Esophagus muscularis mucosa (tissue), 4 donors: Measurements from ENCODE around the gene P2RX5. TPM values are rescaled to one million over a fixed set of nuclear protein-coding genes. Genes with fewer than 3 reads are reported as not detected.

Experiments used
- DNase-seq: peaks from one replicate; pipeline ENCODE4 v3.0.0-alpha.2; 2017; ENCODE audit errors: extremely low spot score
- H3K27ac ChIP-seq, 4 donors: fragments of 200-600 bp; sonication (generic); replicated peaks in 1 of 4; 1 replicate in 3 of 4; 2 replicates in 1 of 4; pipeline ENCODE4 v1.5.1; 2016 to 2019; ENCODE audit warnings: mild to moderate bottlenecking in 1 of 4
- H3K27me3 ChIP-seq, 4 donors: fragments of 200-600 bp; sonication (generic); one replicate each; pipeline versions ENCODE4 v1.5.1 to v1.6.0; 2016 to 2019
- H3K36me3 ChIP-seq, 4 donors: fragments of 200-600 bp; sonication (generic); one replicate each; pipeline ENCODE4 v1.5.1; 2016 to 2019
- H3K4me1 ChIP-seq, 4 donors: fragments of 200-600 bp; sonication (generic); one replicate each; pipeline ENCODE4 v1.5.1; 2016 to 2019
- H3K4me3 ChIP-seq, 4 donors: fragments of 200-600 bp; sonication (generic); 1 replicate in 2 of 4; 2 replicates in 2 of 4; pipeline ENCODE4 v1.5.1; 2016 to 2019; ENCODE audit warnings: mild to moderate bottlenecking in 4 of 4, moderate library complexity in 1 of 4
- H3K9me3 ChIP-seq, 4 donors: fragments of 200-600 bp; sonication (generic); 1 replicate in 3 of 4; 2 replicates in 1 of 4; pipeline ENCODE4 v1.5.1; 2016 to 2019
- CTCF ChIP-seq, 3 experiments: fragments of 200-600 bp in 2 of 3; fragments of 450-650 bp in 1 of 3; sonication (generic) in 2 of 3; IDR thresholded peaks; one replicate each; pipeline ENCODE4 v1.5.1; 2017 to 2019; ENCODE audit warnings: antibody characterized with exemption in 3 of 3, mild to moderate bottlenecking in 2 of 3, moderate library complexity in 1 of 3
- EP300 ChIP-seq: sonication (generic); formaldehyde crosslinking; IDR thresholded peaks from one replicate; pipeline ENCODE4 v1.6.1; 2017; ENCODE audit warnings: antibody characterized with exemption
- POLR2A ChIP-seq: fragments of 450-650 bp; IDR thresholded peaks from one replicate; pipeline ENCODE4 v1.6.1; 2017; ENCODE audit warnings: antibody characterized with exemption, moderate library complexity, mild to moderate bottlenecking, low read depth
- POLR2AphosphoS5 ChIP-seq, 2 donors: sonication (generic); formaldehyde crosslinking; IDR thresholded peaks; one replicate each; pipeline ENCODE4 v1.6.1; 2017; ENCODE audit warnings: antibody characterized with exemption in 2 of 2
- WGBS: methylation state at CpG from one replicate; pipeline ENCODE4 v1.1.5; 2018; 5-methylcytosine and 5-hydroxymethylcytosine counted together
- intact Hi-C: fragments of 100-400 bp; cut with DNase I; formaldehyde crosslinking; loops from one replicate; pipeline ENCODE4 v1.15.1; 2023
- total RNA-seq, 4 donors: library from RNA; depleted of rRNA; stranded (reverse); fragments of >200 nt; gene quantifications; one replicate each; pipeline versions ENCODE4 v1.1.0 to v1.2.1, GENCODE V29; 2016

The P2RX5 gene
- total RNA-seq, 4 donors from 2014 or later: 0.19 to 1.5 (median 1.0) TPM

GRCh38 chr17:3635474-3636153 is 60.3 kb downstream of the P2RX5 start:
- Histone ChIP-seq H3K9me3 (no peaks in the 10 kb centered on the region), H3K4me3 (peak overlapping the region; percentile 65 to 99 (median 94)), H3K36me3 (peaks cover 0 to 29% (median 9%) of the 10 kb centered on the region in 4 donors), H3K27me3 (no peaks in the 10 kb centered on the region), H3K4me1 (peaks cover 33 to 45% (median 38%) of the 10 kb centered on the region in 4 donors), H3K27ac (peak overlapping the region; percentile 89 to 95 (median 90))
- WGBS: 0% methylated on average over 1 of the region's 38 CpGs
- TF ChIP-seq EP300 (no peak), CTCF (IDR thresholded peaks at IDR 0.05) (no peak), POLR2AphosphoS5 (IDR thresholded peaks at IDR 0.05) (no peak), POLR2A (no peak)
- DNase-seq: no peak
- intact Hi-C loops: loop anchor here (2.0 kb wide), 1 partner anchor 33 kb away; the partner anchor contains the start of genes EMC6 and TAX1BP3

GRCh38 chr17:3632287-3632686 is 63.7 kb downstream of the P2RX5 start:
- no peaks in the 10 kb centered on the region for H3K9me3 ChIP-seq
- H3K27me3 ChIP-seq: no peaks in the 10 kb centered on the region
- 95% methylated on average over 7 of the region's 7 CpGs for WGBS
- H3K4me3 ChIP-seq: no peak overlapping the region
- peaks cover 4 to 49% (median 37%) of the 10 kb centered on the region in 4 donors for H3K36me3 ChIP-seq
- TF ChIP-seq CTCF (IDR thresholded peaks at IDR 0.05) (no peak), POLR2AphosphoS5 (IDR thresholded peaks at IDR 0.05) (no peak), EP300 (no peak)
- H3K27ac ChIP-seq: no peak overlapping the region
- DNase-seq: no peak
- intact Hi-C loops: no loop called here
- H3K4me1 ChIP-seq: peaks cover 23 to 36% (median 27%) of the 10 kb centered on the region in 4 donors

DNA sequence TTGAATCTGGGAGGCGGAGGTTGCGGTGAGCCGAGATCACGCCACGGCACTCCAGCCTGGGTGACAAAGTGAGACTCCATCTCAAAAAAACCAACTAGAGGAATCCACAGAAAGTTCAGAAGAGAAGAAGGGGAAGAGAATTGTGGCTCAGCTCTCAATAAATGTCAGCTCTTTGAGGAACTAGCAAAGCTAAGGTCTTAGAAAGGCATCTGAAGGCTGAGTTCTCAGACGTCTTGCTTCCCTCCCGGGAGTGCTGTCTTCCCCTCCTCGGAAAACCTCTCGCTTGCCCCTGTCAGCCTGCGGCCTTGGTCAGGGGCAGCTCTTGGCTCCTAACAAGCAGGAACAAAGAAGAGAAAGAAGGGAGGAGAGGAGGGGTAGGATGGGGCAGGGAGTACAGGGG is 65.2 kb downstream of the P2RX5 start:
- H3K4me1 ChIP-seq: peaks cover 17 to 30% (median 23%) of the 10 kb centered on the region in 4 donors
- intact Hi-C loops: no loop called here

DNA sequence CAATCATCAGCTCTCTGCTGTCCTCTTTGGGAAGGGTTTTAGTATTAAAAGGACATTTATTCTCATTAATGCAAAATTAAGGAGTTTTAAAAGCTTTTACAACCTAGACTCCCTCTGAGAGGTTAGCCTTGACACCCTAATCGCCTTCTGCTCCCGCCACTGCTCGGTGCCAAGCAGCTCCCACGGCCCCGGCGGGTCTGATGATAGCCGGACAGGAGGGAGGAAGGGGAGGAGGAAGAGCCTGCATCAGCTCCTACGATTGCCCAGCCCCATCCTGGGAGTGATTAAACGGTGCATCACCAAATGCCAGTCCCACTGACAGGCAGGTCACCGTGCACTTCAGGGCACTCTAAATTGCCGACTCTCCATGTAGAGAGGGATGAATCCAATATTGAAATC is 68.2 kb downstream of the P2RX5 start:
- H3K4me3 ChIP-seq: no peak overlapping the region
- no peak for DNase-seq
- H3K27me3 ChIP-seq: no peaks in the 10 kb centered on the region
- no peak overlapping the region for H3K27ac ChIP-seq
- no peaks in the 10 kb centered on the region for H3K9me3 ChIP-seq
- intact Hi-C loops: no loop called here
- WGBS: 84% methylated on average over 11 of the region's 11 CpGs
- H3K36me3 ChIP-seq: peaks cover 22 to 92% (median 77%) of the 10 kb centered on the region in 4 donors
- TF ChIP-seq EP300: no peak
- no peak for TF ChIP-seq CTCF (IDR thresholded peaks at IDR 0.05)
- TF ChIP-seq POLR2AphosphoS5 (IDR thresholded peaks at IDR 0.05): no peak
- no peak for TF ChIP-seq POLR2A
- peaks cover 0 to 4% (median under 1%) of the 10 kb centered on the region in 4 donors for H3K4me1 ChIP-seq

More for the DNA sequence above, 65.2 kb downstream of the P2RX5 start:
- WGBS: 86% methylated on average over 10 of the region's 10 CpGs
- Histone ChIP-seq H3K9me3 (no peaks in the 10 kb centered on the region), H3K27me3 (no peaks in the 10 kb centered on the region), H3K27ac (no peak overlapping the region), H3K4me3 (no peak overlapping the region), H3K36me3 (peaks cover 9 to 64% (median 49%) of the 10 kb centered on the region in 4 donors)
- no peak for DNase-seq
- no peak for TF ChIP-seq CTCF (IDR thresholded peaks at IDR 0.05)
- TF ChIP-seq EP300: no peak
